Activated CD8-positive, alpha-beta memory T cell treated with anti-CD3 and anti-CD28 coated beads, Interleukin-2, amount 50 U/mL, for 24 hours (primary cell): ENCODE measurements around the gene CTF1.
"Not testable (repeated sequence)": the region's sequence is repeated elsewhere in the genome, so short reads cannot be mapped to it uniquely, and the experiment has no call there.

ENCODE experiments used
- DNase-seq: peaks from one replicate; pipeline ENCODE4 v3.0.0-alpha.2; 2020; ENCODE audit errors: extremely low read depth

The CTF1 gene, protein sequence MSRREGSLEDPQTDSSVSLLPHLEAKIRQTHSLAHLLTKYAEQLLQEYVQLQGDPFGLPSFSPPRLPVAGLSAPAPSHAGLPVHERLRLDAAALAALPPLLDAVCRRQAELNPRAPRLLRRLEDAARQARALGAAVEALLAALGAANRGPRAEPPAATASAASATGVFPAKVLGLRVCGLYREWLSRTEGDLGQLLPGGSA

DNA sequence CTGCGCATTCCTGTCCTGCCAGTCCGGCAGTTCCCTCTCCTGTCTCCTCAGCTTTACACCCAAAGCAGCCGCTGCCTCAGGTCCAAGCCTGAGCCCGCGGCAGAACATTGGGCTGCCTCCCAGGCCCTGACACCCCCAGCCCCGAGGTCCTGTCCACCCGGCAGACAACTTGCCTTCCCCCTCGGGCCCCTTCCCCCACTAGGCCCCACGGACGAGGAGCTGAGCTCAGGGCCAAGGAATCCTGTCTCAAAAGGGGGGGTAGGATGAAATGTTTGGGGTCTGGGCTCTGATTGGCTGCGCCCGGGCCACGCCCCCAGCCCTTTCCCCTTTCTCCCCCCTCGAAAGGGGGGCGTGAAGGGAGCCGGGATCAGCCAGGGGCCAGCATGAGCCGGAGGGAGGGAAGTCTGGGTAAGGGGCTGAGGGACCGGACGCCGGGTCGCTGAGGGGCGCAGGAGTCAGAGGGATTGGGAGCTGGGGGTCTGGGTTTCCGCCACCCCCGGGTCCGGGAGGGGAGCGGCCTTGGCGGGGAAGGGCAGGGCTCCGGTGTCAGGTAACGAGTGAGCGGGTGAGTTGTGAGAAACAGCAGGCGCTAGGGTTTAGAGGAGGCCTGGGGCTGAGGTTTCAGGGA is at the start of gene CTF1:
Gene CTF1 (plus strand): TSS at position 354 of the 628 bp plus-strand sequence. CDS start 30 bp downstream, at position 384.
- DNase-seq, result no peak

DNA sequence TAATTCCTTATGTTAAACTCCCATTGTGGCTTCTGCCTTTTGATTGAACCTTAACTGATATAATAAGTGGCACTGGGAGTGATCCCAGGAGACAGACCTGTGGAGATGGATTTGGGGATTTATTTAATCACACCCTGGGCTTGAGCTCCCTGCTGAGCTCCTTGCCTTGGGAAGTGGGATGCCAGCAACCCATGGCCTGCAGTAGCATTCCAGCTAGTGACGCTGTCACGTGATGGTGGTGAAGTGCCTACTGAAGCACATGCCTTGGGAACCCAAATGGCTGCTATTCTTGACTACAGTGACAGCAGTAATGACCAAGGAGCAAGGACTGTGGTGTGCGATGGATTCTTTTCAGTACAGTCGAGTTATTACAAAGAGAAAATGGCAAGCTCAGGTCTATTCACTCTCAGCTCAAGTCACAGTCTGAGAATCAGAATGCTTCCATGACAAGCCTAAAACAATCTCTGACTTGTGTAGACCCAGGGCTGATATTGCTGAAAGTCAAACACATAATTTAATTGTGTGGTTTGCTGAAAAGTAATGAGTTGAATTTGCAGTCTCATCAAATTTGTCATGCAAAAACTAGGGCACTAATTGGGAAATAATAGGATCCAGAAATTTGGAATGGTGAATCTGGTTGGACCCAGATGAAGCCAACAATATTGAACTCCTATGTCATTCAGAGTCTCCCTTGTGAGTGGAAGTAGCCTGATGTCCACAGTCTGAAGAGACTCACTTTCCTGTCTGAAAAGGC is 49.6 kb upstream of the CTF1 start:
- no peak for DNase-seq

DNA sequence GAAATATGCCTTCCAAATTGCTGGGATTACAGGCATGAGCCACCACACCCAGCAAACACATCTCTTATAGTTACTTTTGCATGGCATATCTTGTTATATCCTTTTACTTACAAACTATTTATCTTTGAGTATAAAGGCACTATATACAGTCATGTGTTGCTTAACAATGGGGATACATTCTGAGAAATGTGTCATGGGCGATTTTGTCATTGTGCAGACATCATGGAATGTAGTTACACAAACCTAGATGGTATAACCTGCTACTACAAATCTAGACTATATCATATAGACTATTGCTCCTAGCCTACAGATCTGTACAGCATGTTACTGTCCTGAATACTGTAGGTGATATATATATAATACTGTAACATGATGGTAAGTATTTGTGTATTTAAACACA is 46.2 kb upstream of the CTF1 start:
- DNase-seq, result no peak

DNA sequence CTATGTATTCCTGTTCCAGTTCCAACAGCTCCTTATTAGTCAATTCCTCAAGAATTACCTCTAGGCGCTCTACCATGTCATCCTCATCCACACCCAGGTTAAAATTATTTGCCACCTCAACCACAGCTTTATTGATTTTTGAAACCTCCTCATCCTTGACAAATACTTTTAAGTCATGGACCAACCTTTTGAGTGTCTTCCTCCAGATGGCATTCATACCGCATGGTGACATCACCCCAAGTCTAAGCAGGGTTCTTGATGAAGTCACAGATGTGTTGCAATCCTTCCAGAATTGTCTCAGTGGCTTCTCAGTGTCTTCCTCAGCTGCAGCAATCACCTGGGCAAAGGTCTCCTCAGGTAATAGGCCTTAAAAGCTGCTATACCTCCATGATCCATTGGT is 42.7 kb upstream of the CTF1 start:
- DNase-seq, result no peak

DNA sequence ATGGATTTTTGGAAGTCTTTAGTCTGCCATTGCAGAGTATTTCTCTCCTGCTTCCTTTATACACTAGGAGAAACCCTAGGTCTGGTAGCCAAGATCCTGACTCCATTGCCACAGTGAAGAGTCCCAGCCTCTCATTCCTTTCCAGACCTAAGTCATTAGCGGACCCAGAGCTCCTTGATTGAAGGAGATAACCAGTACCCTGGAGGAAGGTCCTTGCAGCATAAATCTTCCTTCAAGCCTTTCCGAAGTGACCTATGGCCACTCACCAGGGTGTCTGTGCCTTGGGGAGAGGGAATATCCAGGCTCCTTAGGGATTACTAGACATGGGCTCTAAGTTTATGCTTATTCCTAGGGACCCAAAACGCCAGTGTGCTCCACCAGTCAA is 38.3 kb upstream of the CTF1 start:
- DNase-seq, result no peak

DNA sequence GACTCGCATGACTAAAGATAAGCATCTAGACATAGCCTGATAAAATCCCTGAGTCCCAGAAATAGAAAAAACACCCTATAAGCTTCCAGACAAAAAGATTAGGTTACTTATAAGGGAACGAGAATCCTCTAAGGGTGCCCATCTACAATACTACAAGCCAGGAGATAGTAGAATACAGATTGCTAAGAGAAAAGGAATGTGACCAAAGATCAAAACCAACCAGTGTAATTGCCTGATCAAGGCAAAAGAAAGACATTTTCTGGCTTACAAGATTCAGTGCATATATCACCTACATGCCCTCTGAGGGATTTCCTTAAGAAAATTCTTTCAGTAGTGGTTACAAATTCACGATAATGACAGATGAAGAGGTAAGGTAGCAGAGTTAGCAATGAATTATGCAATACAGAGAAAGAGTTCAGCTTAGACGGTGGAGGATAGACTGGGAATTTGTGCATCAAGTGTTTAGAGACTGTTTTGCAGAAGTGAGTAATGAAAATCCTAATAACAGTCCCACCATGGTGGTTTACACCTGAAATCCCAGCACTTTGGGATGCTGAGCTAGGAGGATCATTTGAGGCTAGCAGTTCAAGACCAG is 37.5 kb upstream of the CTF1 start:
- DNase-seq, result no peak

DNA sequence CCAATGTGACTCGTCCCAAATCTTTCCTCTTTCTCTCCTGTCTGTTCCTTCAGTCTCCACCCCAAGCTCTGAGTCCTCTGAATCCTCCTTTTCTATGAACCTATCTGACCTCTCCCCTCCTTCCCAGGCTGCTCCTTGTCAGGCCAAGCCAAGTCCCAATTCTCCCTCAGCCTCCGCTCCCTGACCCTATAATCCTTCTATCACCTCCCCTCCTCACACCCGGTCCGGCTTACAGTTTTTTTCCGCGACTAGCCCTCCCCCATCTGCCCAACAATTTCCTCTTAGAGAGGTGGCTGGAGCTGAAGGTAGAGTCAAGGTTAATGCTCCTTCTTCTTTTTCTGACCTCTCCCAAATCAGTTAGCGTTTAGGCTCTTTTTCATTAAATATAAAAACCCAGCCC is 35.7 kb upstream of the CTF1 start:
- not testable (repeated sequence) for DNase-seq

DNA sequence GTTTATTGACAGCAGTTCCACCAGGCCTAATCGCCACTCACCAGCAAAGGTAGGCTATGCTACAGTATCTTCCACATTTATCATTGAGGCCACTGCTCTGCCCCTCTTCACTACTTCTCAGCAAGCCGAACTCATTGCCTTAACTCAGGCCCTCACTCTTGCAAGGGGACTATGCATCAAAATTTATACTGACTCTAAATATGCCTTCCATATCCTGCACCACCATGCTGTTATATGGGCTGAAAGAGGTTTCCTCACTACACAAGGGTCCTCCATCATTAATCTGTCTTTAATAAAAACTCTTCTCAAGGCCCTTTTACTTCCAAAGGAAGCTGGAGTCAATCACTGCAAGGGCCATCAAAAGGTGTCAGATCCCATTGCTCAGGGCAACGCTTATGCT is 33.2 kb upstream of the CTF1 start:
- DNase-seq, result not testable (repeated sequence)

DNA sequence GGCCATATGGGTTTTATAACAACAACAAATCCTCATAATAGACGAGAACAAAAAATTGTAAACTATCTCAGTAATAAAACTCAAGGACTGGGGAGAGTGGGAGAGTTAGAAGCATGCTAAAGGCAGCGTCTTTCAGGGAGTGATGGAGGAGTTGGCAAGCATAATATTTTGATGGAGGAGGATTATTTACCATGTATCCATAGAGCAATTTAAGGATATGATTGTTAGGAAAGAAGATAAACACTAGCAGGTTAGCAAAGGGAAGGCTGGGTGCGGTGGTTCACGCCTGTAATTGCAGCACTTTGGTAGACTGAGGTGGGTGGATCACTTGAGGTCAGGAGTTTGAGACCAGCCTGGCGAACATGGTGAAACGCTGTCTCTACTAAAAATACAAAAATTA is 30.4 kb upstream of the CTF1 start:
- no peak for DNase-seq

DNA sequence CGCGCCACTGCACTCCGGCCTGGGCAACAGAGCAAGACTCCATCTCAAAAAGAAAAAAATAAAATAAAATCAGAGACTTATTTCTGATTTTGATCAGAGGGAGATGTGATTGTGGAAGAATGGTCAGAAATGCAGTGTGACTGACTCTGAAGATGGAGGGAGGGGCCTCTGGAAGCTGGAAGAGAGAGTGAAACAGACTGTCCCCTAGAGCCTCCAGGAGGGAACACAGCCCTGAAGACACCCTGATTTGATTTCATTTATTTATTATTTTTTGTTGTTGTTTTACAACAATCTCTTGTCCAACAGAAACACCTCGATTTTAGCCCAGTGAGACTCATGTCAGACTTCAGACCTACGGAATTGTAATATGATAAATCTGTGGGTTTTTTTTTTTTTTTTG is 28.7 kb upstream of the CTF1 start:
- DNase-seq, result no peak

DNA sequence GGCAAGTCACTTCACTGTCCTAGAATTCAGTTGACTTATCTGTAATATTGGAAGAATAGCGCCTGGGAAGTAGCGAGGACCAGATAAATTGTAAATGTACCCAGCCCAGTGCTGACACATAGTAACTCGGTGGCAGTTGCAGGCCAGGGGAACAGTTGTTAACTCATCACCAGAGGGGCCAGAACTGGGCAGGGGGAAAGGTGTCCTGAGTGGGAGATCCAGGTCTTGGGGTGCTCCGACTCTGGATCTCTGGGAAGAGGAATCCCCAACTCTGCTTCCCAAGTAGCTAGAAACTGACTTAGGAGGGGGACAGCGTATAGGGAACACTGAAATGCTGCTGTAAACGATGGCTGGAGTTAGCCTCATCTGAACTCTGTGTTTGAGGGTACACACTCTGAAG is 25.5 kb upstream of the CTF1 start:
- DNase-seq, result no peak

DNA sequence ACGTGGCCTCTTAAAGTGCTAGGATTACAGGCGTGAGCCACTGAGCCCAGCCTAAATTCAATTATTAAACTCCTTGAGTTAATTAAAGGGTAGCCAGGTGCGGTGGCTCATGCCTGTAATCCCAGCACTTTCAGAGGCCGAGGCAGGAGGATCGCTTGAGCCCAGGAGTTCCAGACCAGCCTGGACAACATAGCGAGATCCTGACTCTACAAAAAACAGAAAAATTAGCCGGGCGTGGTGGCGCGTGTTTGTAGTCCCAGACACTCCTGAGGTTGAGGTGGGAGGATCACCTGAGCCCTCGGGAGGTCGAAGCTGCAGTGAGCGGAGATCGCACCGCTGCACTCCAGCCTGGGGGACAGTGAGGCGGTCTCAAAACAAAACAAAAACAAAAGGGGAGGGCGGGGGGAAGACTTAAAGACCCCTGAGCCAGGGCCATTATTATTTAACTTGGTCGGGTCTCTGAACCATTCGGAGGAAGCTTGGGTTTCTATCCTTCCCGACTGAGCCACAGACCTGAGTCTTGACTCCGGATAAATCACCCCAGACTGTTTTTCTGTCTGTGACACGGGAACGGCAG is 22.1 kb upstream of the CTF1 start:
- no peak for DNase-seq

DNA sequence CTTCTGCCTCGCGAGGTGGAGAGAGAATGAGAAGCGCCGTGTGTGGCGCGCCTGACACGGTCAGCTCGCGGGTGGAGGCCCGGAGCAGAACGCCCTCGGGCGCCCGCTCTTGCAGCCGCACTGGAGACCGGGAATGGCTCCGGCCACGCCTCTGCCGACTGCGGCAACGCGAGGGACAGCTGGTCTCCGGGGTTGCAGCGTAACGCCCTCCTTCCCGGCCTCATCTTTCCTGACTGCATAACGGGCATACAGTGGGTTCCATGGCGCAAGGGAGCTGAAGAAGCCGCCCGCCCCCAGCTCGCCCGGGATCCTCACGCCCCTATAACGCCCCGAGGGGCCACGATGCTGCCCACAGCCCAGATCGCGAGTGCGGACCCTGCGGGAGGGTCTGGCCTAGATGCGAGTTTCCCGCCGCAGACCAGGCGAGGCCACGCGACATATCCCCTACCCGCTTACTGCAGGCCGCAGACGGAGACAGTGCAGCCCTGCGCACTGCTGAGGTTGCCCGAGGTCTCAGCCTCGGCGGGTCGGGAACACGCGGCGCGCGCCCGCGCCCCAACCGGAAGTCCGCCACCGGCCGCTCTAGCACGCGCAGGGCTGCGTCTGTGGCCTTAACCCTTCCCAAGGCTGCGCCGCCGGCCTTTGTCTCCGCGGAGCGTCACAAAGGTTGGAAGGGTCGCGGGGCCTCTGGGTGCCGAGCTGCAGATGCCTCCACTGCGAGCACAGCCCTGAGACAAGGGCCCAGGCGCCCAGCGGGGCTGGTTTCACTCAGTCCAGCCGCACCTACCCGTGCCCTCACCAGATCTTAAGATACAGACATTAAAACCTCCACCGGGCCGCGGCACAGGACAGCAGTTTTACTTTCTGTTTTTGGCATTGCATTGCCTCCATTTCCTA is 21.3 kb upstream of the CTF1 start:
- peak; percentile 72 for DNase-seq

DNA sequence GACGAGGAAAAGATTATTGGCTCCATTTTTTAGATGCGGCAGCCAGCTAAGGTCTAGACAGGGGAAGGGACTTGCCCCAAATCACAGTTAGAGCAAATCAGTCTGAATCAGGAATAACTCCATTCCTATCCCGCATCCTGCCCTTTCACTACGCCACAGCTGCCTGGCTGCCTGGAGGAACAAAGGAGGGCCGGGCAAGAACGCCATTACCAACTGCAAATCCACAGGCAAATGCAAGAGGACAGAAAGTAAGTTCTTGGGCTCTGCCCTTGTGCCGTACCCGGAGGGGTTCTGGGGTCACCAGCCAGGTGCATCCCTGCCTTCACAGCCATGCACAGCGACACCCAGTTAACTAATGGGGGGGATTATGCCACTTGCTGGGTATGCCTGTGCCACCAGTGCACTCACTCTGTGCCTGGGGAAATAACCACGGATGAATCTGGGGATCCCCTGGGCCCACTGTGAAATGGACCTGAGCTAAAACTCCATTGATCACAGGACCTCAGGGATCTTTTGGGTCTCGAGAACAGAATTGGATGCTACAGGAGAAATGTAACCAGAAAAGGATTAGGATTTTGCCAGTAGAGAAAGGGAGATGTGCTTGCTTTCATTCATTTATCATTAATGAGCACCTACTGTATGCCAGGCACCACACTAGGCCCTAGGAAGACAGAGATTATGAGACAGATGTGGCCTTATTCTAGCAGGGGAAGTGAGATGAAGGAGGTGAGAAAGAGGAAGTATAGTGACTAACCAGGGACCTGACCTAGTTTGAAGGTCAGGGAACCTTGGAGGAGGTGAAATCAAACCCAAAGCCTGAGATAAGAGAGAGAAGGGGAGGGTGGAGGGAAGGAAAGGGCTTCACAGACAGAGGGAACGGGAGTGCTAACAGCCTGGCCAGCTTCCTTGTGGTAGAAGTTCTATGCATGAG is 20.3 kb upstream of the CTF1 start:
- no peak for DNase-seq

DNA sequence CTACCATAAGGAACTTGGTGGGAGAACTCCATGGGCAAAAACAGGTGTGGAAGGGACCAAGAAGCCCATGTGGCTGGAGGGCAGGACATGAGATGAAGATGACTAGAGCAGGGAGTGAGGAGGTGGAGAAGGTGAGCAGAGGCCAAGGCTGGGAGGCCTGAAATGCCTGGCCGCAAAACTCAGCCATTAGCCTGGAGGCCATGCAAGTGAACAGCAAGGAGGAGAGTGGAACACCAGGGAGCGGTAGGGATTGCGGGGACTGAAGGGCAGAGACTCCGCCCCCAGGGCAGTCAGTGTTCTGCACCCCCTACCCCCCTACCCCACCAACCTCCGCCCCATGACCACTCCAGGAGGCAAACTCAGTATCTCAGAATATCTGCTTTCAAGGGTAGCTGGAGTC is 19.5 kb upstream of the CTF1 start:
- no peak for DNase-seq

DNA sequence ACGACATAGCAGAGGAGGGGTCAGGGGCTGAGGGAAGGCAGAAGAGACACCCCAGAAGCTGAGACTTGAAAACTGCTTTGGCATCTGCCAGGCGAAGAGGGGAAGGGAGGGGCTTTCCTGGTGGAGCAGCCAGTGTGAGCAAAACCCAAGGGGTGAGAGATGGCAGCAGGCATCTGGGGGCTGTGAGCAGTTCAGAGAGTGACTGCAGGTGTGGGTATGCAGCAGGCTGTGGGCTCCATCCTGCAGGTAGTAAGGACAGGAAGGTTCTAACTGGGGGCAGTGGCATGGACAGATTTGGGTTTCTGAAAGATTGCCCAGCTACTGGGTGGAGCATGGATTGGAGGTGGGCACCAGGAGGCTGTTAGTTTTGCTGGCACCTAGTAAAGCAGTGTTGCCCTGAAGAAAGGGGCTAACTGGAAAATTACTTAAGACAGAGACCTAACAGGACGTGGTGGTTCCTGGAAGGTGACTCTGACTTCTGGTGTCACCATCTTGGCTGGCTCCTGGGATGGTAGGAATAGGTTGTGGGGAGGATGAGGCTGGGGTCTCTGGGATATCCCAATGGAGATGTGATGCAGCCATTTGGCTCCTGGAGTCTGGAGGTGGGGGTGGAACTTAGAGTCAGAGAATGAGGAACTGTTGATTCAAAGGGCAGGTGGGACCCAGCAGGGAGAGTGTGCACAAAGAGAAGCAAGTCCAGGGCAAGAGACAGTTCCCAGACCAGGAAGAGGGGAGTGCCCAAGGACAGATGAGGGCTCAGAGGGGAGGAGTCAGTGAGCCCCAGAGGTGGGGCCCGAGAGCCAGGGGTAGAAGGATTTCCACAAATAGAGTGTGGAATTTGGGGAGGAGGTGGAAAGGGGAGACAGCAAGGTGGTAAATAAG is 13.7 kb upstream of the CTF1 start:
- DNase-seq, result no peak

DNA sequence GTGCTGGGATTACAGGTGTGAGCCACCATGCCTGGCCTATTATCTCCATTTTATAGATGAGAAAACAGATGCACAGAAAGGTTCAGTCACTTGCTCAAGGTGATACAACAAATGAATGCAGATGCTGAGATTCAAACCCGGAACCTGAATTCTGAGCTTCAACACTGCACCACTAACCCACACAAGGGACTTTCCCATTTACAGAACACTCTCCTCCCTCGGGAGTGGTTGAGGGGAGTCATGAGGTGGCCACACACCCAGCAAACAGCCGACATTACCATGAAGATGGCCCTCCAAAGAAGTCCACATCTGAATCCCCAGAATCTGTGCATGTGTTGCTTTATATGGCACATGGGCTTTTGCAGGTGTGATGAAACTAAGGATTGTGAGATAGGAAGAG is 11.7 kb upstream of the CTF1 start:
- DNase-seq, result no peak

DNA sequence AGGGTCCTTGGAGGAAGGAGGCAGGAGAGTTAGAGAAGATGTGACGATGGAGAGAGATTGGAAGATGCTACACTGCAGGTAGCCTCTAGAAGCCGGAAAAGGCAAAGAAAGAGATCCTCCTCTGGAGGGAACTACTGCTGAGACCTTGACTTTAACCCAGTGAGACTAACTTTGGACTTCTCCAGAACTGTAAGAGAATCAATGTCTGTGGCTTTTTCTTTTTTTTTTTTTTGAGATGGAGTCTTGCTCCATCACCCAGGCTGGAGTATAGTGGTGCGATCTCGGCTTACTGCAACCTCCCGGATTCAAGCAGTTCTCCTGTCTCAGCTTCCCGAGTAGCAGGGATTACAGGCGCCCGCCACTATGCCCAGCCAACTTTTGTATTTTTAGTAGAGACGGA is 11.2 kb upstream of the CTF1 start:
- DNase-seq, result no peak

DNA sequence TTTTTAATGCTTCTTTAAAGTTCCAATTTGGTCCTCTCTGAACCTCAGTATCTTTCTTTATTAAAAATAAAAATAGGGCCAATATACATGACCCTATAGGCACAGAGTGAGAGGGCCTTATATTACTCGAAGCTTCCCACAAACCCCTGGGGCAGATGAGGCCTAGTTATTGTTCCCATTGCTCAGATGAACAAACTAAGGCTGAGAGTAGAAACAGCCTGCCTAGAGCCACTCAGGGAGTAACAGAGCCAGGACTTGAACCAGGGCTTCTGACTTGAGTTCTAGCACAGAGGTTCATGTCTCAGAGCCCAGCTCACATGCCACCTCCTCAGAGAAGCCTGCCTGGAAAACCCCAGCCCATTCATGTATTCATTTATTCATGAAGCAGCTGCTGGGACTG is 10.3 kb upstream of the CTF1 start:
- DNase-seq, result no peak
